Tibial nerve (tissue), 4 donors: ENCODE data around the gene SPOCK1.

ENCODE experiments used
- CTCF ChIP-seq, 5 experiments: fragments of 200-600 bp in 3 of 5; fragments of 450-650 bp in 2 of 5; sonication (generic) in 3 of 5; IDR thresholded peaks; one replicate each; pipeline ENCODE4 v1.5.1; 2016 to 2019; ENCODE audit warnings: antibody characterized with exemption in 5 of 5, mild to moderate bottlenecking in 3 of 5, moderate library complexity in 2 of 5
- EP300 ChIP-seq, 2 donors: sonication (generic); formaldehyde crosslinking; IDR thresholded peaks; one replicate each; pipeline ENCODE4 v1.6.1; 2017; ENCODE audit warnings: antibody characterized with exemption in 2 of 2, mild to moderate bottlenecking in 1 of 2
- POLR2A ChIP-seq, 2 donors: fragments of 450-650 bp; IDR thresholded peaks; one replicate each; pipeline ENCODE4 v1.6.1; 2017; ENCODE audit warnings: antibody characterized with exemption in 2 of 2, mild to moderate bottlenecking in 2 of 2, moderate library complexity in 2 of 2

DNA sequence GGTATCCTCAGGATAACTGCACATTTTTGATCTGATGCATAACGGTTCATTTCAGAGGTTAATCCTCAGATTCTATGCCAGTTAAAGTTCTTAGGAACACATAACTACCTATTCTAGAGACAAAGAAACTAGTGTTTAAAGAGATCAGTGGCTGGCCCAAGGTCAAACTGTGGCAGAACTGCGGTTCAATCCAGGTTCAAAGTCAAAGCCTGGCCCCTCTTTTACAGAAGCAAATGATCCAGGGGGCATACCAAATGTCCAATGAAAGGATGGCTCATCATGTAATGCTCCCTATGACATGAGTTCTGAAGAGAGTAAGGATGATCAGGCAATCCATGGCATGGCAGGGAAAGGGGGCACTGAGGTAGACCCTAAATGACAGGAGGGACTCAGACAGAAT, 283.3 kb downstream of the SPOCK1 start:
- no peak for TF ChIP-seq CTCF (IDR thresholded peaks at IDR 0.05)
- no peak for TF ChIP-seq POLR2A (IDR thresholded peaks at IDR 0.05)
- no peak for TF ChIP-seq EP300 (IDR thresholded peaks at IDR 0.05)
